Activated naive CD4-positive, alpha-beta T cell (primary cell): ENCODE data around the gene BZW2.
"Not testable (repeated sequence)": the region's sequence is repeated elsewhere in the genome, so short reads cannot be mapped to it uniquely, and the experiment has no call there.

Experiments used
- DNase-seq, 4 experiments: peaks; one replicate each; lab custom pipeline; 2025; lab: John Stamatoyannopoulos, UW

The BZW2 gene

DNA sequence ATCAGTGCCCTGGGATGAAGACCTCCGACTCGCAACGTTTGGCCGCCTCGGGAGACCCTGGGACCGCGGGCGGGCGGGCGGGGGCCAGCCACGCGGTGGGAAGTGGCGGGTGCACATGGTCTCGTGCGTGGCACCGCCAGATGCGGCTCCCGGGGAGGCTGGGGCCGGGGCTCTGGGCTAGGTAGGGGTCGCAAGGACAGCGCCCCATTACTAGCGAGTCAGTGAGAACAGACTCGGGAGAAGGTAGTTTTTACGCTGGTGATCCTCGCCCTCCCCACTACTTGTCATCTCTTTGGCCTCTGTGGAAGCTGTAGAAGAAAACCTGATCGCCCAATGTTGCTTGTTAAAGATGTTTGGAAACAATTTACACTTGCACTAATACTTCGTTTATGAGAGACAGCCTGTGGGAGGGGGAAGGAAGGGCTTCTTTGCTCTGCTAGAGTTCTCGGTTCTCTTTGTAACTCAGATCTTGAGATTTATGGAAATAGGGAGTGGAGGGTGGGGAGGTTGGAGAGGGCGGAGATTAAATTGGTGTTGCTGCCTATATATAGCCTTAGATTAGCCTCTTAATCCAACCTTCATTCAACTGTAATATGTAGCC, 591 bp downstream of the BZW2 start:
- DNase-seq = no peak

DNA sequence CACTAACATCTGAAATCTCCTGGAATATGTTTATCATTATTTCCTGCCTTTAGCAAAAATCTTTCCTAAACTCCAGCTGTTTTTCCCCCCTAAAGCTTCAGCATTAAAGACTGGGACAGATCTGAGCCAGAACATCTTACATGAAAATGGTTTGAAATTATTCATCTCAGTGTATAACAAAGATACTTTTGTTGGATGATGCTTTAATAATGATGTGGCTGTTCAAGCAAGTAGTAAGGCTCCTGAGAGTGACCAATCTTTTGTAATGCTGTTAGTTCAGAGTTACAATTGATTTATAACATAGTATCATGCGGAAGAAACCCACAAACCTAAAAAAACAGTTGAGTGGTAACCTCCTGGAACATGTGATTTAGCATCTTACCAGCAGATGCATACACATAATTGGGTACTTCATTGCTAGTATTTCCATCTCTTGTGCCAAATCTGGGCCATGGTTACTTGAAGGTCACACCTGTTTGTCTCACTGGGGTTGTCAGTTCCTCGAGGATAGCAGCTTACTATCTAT, 1.5 kb downstream of the BZW2 start:
- no peak for DNase-seq

DNA sequence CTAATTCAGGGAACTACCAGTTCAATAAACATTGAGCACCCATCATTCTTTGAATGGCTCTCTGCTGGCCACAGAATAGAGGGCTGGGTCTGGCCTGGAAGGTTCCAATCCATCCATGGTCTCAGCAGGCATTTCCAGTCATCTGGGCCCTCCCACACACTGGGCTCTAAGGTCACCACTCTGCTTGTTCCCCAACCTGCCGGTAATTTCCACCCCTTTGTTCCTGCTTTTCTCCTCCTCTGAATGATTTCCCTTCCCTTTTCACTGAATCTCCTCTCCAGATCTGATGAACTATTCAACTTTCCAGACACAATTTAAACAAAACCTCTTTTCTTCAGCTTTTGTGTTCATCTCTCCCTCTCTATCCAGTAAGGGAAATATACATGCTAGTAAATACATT, 2.6 kb downstream of the BZW2 start:
- no peak for DNase-seq

DNA sequence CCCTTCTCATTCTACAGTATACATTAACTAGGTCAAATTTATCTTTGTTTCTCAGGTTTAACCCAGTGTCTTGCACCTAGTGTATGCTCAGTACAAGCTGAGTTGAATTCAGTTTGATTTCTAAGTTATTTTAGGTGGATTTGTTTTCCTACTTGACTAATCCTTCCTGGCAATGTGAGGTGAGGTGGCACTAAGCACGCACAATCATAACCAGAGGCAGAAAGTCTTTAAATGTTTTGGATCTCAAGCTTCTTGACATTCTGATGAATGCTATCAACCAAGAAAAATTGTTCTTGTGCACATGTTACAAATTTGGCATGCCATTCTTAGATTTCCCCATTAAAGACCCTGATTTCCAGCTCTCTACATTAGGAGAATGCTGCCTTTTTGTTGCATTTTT, 3.2 kb downstream of the BZW2 start:
- no peak for DNase-seq

DNA sequence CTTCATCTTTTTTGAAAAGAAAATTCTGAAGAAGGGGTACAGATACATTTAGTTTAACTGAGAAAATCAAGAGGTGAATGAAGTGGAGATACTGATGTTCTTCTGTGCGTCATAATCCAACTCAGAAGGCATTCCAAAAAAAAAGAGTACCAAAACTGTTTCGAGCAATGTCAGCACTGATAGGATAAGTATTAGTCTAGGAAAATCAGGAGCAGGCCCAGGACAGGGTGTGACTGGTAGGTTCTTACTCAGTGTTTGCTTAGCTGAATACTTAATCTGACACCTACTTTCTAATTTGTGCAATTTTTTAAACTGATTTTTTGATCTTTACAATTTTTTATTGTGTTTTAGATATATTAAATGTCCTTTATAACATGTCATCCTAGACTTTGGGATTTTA, 4.3 kb downstream of the BZW2 start:
- DNase-seq = no peak

DNA sequence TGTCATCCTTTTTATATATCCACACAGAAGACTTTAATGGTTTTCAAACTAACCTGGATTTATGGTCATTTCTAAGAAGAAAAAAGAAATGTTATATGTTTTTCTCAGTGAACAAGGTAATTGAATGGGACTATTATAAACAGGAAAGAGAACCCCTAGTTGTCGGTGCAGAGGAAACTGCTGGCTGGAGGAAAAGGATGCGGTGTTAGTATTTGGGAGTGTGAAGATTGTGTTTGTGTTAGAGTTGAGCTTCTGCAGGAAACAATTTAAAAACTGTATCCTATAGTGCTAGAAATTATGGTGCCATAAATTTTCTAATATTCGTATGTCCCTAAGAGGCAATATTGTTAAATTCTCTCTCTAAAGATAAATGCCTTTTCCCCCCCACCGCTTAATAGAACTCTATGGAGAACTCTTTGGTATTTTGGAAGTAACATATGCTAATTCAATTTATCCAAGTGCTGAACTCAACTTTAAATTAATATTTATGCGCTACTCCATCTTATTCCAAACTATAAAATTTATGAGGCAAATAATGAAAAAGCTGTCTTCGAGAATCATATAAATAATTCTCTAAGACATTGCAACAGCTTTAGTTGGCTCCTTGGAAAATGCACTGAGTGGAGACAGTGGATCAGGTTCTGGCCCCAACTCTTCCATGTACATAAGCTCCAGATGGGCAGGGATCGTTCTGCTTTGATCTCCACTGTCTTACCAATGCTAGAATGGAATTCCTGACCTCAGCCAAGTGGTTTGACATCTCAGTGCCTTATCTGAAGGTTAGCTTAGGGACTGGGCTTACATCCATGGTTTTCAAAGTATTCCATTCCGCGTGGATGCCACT, 5.6 kb downstream of the BZW2 start:
- DNase-seq = no peak

DNA sequence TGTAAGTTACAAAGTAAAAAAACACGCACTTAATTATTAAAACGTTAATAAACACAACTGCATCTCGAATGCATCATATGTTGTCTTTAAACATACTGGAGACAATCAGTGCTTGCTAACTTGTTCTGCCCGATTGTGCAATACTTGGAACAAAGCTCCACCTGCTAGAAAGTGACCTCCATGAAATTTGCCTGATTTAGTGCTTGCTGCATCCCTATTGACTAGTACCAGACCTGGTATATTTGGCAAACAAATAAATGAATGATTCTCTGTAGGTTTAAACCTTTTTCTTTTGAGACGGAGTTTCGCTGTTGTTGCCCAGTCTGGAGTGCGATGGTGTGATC, 6.2 kb downstream of the BZW2 start:
- no peak for DNase-seq

DNA sequence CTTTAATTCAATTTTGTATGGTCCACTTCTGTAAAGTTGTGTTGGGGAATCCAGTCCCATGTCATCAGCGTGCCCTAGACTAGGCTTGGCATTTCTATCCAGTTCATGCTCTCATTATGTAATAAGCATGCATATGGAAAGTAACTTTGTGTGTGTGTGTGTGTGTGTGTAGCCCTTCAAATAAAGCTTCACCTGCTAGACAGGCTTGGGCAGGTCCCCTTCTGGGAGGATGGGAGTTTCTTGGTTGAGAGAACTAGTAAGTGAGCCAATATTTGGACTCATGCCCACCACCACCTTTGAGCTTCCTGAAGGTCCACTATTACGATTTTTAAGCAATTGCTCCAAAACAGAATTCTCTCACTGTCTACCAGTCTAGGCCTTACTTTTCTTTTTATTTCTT, 6.9 kb downstream of the BZW2 start:
- no peak for DNase-seq

DNA sequence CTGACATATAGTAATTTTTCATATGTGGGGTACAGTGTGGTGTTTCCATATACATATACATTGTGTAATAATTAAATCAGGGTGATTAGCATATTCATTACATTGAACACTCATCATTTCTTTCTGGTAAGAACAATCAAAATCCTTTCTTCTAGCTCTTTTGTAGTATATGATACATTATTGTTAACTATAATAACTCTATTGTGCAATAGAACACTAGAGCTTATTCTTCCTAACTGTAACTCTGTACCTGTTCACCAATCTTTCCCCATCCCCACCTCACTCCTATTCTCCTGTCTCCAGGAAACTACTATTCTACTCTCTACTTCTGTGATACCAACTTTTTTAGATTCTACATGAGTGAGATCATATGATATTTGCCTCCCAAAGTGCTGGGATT, 9.4 kb downstream of the BZW2 start:
- DNase-seq = no peak

DNA sequence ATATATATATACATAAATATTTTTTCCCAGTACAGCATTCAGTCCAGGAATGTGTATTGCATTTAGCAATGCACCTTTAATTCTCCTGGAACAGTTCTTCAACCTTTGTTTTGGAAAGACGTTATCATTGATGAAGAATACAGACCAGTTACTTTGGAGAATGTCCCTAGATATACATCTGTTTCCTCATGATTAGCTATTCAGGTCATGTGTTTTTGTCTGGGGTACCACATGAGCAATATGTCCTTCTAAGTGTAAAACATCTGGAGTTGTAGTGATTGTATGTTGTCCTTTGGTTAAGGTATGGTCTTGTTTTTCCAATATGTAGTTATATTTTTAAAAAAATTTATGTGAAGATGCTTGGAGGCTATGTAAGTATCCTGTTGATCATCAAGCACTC, 10.2 kb downstream of the BZW2 start:
- DNase-seq = no peak

DNA sequence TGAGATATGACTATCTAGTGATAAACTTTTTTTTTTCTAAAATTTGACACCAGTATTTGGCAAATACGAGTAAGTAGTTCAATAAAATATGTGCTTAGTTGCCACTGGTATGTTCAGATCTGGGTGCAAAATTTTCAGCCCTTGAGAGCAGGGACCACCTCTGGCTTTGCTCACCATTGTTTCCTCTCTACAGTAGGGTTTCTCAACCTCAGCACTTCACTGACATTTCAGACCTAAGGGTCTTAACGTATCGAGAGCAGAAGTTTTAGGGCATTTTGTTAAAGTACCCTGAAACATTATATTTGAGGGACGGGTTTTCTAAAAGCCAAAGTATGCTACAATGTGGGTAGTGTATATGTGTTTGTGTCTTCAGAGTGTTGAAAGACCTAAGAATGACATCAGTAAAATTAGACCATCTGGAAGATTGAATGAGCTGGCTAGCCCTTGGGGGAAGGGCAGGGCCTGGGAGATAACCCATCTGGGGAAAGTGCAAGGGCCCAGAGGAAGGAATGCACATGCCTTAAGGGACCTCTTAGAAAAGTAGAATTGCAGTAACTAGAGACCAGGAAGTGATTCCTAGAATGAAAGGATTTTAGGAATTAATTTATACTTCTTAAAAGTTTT, 11.8 kb downstream of the BZW2 start:
- DNase-seq = no peak

DNA sequence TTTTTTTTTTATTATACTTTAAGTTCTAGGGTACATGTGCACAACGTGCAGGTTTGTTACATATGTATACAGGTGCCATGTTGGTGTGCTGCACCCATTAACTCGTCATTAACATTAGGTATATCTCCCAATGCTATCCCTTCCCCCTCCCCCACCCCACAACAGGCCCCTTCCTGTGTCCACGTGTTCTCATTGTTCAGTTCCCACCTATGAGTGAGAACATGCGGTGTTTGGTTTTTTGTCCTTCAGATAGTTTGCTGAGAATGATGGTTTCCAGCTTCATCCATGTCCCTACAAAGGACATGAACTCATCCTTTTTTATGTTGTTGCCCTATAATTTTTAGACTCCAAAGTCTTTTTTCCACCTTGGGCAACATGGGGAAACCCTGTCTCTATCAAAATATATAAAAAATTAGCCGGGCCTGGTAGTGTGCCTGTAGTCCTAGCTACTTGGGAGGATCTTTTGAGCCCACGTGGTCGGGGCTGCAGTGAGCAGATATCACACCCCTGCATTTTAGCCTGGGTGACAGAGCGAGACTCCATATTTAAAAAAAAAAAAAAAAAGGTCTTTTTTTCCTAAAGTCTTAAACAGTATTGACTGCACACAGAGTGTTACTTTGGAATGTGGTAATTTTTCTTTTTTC, 14.0 kb downstream of the BZW2 start:
- not testable (repeated sequence) for DNase-seq

DNA sequence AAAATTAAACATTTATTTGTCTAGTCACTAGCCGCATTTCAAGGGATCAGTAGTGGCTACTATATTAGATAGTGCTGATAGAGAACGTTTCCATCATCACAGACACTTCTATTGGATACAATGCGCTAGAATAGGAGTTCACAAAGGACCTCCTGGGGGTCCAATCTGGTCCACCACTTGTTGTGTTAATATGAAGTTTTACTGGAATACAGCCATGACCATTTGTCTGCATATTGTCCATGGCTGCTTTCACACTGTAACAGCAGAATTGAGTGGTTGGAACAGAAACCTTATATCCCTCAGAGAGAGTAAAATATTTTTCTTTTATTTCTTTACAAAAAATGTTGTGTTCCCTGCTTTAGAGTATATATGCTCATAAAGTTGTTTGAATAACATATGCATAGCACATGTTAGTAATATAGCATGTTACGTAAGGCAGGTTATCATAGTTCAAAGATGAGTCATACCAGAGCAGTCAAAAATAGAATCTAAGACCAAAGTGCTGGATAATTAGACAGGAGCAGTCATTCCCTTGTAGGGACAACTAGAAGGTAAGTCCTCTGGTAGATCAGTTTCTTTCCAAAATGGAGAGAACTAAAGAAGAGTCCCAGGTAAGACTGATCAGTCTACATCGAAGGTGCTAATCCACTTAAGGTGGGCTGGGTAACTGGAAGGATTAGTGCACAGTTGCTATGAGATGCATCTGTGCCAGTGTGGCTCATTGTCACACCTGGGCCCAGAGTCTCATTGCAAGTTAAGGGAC, 14.9 kb downstream of the BZW2 start:
- DNase-seq = no peak

DNA sequence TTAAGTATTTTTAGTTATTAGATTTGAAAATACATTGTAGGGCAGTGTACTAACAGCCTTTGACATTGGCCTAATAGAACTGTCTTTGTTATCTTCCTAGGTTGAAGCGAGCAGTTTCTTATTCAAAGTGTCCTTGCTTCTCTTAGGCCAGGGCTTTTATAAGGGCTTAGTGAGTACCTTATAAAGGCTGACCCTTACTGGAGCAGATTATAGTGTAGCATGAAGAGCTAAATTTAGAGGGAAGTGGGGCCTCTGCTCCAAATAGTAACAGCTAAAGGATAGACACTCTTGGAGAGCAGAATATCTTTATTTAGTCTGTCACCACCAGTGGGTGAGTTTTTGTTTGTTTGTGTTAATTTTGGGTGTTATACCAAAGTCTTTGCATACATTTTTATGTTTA, 15.9 kb downstream of the BZW2 start:
- no peak for DNase-seq

DNA sequence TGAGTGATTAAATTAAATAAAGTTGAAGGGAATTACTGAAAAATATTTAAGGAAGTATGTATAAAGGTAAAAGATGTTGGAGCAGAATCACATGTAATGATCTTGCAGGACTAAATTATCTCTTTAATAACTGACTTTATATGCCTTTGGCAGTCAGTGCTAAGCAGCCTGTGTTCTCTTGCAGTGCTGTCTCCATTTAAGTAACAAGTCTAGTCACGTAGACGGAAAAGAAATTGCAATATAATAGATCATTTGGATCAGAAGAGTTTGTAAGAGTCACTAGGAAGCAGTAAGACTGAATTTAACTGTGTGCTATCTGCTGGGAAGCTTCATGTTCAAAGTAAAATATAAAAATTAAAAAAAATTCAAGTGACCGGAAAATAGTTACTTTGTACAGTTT, 21.4 kb downstream of the BZW2 start:
- DNase-seq = no peak

DNA sequence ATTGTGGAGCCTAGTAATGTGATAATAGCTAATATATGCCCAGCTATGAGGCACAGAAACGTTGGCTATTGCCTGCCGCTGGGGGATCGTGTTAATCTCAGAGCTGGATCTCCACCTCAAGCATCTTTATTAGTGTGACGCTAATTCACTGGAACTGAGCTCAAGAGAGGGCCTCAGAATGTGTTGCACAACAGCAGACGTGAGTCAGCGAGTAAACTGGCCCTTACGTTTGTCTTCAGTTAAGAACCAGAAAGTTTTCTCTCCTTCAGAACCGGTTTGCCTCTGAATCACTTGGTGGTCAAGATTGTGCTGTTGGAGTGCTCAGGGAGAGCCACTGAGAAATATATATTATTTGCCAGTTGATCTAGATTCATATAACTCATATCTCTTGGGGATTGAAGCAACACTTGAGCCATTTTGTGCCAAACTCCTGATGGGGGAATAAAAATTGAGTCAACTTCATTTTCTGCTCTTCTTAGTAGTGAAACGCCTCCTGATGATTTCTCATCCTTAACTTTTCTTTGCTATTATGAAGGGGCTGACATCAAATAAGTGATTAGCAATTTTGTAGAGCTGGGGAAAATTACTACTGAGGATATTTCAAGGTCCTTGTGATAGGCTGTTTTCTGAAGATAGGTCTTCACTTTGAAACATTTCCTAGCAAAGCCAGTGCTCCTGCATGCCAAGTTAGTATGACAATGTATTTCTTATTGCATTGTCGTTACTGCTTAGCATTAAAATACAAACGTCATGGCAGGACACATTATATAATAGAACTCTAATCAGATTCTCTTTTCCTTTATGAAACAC, 22.3 kb downstream of the BZW2 start:
- no peak for DNase-seq

DNA sequence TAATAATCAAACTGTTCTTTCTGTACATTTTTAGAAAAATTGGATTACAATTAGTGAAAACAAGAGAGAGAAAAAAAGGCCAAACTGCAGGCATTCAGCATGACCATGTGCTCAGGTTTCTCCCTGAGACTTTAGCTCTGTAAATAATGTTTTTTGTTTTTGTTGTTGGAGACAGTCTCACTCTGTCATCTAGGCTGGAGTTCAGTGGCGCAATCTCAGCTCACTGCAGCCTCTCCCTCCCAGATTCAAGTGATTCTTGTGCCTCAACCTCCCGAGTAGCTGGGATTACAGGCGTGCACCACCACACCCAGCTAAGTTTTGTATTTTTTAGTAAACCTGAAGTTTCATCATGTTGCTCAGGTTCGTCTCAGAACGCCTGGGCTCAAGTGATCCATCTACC, 23.0 kb downstream of the BZW2 start:
- no peak for DNase-seq

DNA sequence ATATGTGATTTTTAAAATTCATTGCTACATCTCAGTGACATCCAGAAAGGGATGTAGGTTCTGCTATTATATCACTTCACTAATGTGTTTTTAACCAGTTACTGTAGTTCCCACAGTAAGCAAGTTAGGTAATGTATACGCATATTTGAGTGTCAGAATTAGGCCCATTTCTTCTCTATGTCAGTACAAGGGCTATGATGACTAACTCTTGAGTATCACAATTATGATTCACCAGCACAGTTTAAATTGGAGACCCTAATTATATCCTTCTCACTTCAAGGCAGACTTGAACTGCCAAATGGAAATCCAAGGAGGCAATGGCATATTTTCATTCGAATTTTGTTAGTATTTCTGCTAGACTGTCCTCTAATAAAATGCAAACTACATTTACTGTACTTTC, 23.6 kb downstream of the BZW2 start:
- no peak for DNase-seq

DNA sequence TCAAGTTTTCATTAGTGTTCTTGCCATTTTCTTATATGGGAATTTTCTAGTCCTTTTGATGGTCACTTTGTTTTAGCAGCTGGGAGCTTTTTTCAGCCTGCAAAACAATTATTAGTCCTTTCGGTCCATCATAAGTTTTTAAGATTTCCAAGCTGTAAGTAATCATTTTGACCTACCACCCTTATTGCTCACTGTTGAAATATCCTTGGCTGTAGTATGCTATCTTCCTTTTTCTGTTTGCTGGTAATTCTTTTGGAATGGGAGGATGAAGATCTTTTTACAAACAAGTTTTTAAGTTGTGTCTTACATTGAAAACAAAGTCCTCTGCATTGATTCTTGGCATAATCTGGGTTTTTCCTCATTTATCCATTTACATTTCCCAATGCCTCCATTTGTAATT, 24.0 kb downstream of the BZW2 start:
- DNase-seq = no peak

DNA sequence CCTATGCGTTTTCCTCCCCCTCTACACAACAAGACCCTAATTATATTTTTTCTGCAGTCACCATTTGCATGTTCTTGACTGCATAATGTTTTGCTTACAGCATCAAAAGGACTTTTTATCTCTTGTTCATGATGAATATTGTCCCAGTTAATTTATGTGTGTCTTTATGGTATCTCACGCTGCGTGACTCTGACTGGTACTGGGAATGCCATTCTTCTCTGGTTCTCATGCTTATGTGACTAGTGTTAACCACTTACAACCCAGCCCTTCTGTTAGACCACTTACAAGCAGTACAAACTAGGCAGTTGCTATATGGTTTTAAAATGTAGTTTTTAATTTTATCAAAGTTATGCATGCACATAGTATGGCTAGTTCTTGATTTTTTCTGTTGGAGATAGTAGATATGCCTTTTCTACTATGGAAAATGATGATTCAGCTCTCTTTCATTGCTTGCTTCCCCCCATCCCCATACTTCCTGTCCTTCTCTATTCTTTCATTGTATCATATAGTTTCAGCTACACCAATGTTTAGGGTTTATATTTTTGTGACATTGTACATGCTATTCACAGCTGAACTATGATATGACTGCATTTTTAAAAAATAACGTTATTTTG, 24.9 kb downstream of the BZW2 start:
- DNase-seq = no peak

DNA sequence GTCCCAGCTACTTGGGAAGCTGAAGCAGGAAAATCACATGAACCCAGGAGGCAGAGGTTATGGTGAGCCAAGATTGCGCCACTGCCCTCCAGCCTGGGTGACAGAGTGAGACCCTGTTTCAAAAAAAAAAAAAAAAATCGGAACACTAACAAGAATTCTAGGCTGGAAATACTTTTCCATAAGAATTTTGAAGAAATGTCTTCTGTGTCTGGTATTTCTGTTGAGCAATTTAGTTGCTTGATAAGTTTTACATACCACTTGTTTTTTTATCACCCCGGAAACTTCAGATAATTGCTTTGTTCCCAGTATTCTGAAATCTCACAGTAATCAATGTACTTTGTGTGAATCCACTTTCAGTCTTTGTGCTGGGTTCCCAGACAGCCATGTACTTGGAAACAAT, 25.8 kb downstream of the BZW2 start:
- no peak for DNase-seq
